Neuronal stem cell (in vitro differentiated cells): ENCODE results near the gene CTNNA1.

Experiments
- DNase-seq: peaks from one replicate; pipeline ENCODE4 v3.0.0-alpha.2; 2013; ENCODE audit warnings: low spot score
- H2AFZ ChIP-seq: one replicate; pipeline ENCODE4 v1.6.1; 2013; ENCODE audit warnings: mild to moderate bottlenecking, low read length, inconsistent platforms
- H2AK5ac ChIP-seq: 2 replicates; pipeline ENCODE4 v1.6.1; 2013; ENCODE audit warnings: low read depth, mild to moderate bottlenecking, inconsistent platforms, low read length, moderate library complexity, mixed read lengths
- H2BK120ac ChIP-seq: 2 replicates; pipeline ENCODE4 v1.6.1; 2013; ENCODE audit warnings: low read depth, mild to moderate bottlenecking, inconsistent platforms, low read length, moderate library complexity, mixed read lengths
- H2BK12ac ChIP-seq: one replicate; pipeline ENCODE4 v1.6.1; 2013; ENCODE audit warnings: low read length, inconsistent platforms
- H2BK15ac ChIP-seq: 2 replicates; pipeline ENCODE4 v1.6.1; 2013; ENCODE audit warnings: mild to moderate bottlenecking, low read length, inconsistent platforms, mixed read lengths
- H2BK5ac ChIP-seq: one replicate; pipeline ENCODE4 v1.6.1; 2013; ENCODE audit warnings: inconsistent platforms, mild to moderate bottlenecking, low read length, moderate library complexity
- H3K14ac ChIP-seq: one replicate; pipeline ENCODE4 v1.6.1; 2013; ENCODE audit warnings: low read length, inconsistent platforms
- H3K18ac ChIP-seq: 2 replicates; pipeline ENCODE4 v1.6.1; 2013; ENCODE audit warnings: low read length, inconsistent platforms
- H3K23ac ChIP-seq: 2 replicates; pipeline ENCODE4 v1.6.1; 2013; ENCODE audit warnings: low read depth, mild to moderate bottlenecking, mixed read lengths, low read length, inconsistent platforms; ENCODE audit not compliant: poor library complexity
- H3K27ac ChIP-seq: replicated peaks from 3 replicates; pipeline ENCODE4 v1.5.1; 2013; ENCODE audit warnings: low read length, inconsistent platforms
- H3K27me3 ChIP-seq, 3 experiments: 2 replicates each; pipeline ENCODE4 v1.6.1; 2013; ENCODE audit warnings: low read length in 3 of 3, mild to moderate bottlenecking in 2 of 3, inconsistent platforms in 1 of 3, low read depth in 1 of 3, mixed read lengths in 1 of 3, moderate library complexity in 1 of 3; ENCODE audit not compliant: control insufficient read depth in 3 of 3, insufficient read depth in 3 of 3
- H3K36me3 ChIP-seq, 2 donors: replicated peaks in 1 of 2; 2 replicates each; pipeline ENCODE4 v1.6.1; 2013; ENCODE audit warnings: low read length in 2 of 2; ENCODE audit not compliant: control insufficient read depth in 2 of 2, insufficient read depth in 2 of 2
- H3K4ac ChIP-seq: 2 replicates; pipeline ENCODE4 v1.6.1; 2013; ENCODE audit warnings: inconsistent platforms, mild to moderate bottlenecking, low read length, moderate library complexity
- H3K4me1 ChIP-seq, 2 donors: 1 replicate in 1 of 2; 2 replicates in 1 of 2; pipeline ENCODE4 v1.6.1; 2013; ENCODE audit warnings: low read length in 2 of 2, low read depth in 1 of 2; ENCODE audit not compliant: control insufficient read depth in 2 of 2, insufficient read depth in 1 of 2
- H3K4me2 ChIP-seq: one replicate; pipeline ENCODE4 v1.6.1; 2013; ENCODE audit warnings: mild to moderate bottlenecking, low read length, inconsistent platforms; ENCODE audit not compliant: insufficient read depth, poor library complexity, severe bottlenecking
- H3K4me3 ChIP-seq, 2 donors: 2 replicates each; pipeline ENCODE4 v1.5.1; 2013; ENCODE audit warnings: low read length in 2 of 2, mild to moderate bottlenecking in 2 of 2, inconsistent platforms in 1 of 2, moderate library complexity in 1 of 2
- H3K79me1 ChIP-seq: one replicate; pipeline ENCODE4 v1.6.1; 2013; ENCODE audit warnings: low read depth, mild to moderate bottlenecking, inconsistent platforms, low read length, moderate library complexity
- H3K9ac ChIP-seq: one replicate; pipeline ENCODE4 v1.6.1; 2013; ENCODE audit warnings: mild to moderate bottlenecking, low read depth, low read length, inconsistent platforms; ENCODE audit not compliant: poor library complexity
- H3K9me3 ChIP-seq, 2 donors: replicated peaks in 1 of 2; 2 replicates each; pipeline versions ENCODE3 to v1.6.1; 2013; ENCODE audit warnings: low read length in 2 of 2, mild to moderate bottlenecking in 2 of 2, inconsistent platforms in 1 of 2, low read depth in 1 of 2, mixed read lengths in 1 of 2, moderate library complexity in 1 of 2; ENCODE audit not compliant: control insufficient read depth in 2 of 2, insufficient read depth in 1 of 2
- H4K8ac ChIP-seq: one replicate; pipeline ENCODE4 v1.6.1; 2013; ENCODE audit warnings: low read depth, mild to moderate bottlenecking, inconsistent platforms, low read length, moderate library complexity
- H4K91ac ChIP-seq: one replicate; pipeline ENCODE4 v1.6.1; 2013; ENCODE audit warnings: low read length, low read depth, mild to moderate bottlenecking, inconsistent platforms; ENCODE audit not compliant: poor library complexity
- WGBS, 2 donors: extraction: QIAGEN DNeasy Blood & Tissue Kit; methylation state at CpG; one replicate each; pipeline ENCODE4 v1.1.7; 2013; ENCODE audit warnings: missing lambda C conversion rate in 2 of 2, mixed read lengths in 1 of 2; ENCODE audit not compliant: insufficient read length in 2 of 2, insufficient replicate concordance in 1 of 2; ENCODE audit errors: extremely low coverage in 2 of 2; 5-methylcytosine and 5-hydroxymethylcytosine counted together

Gene CTNNA1

DNA sequence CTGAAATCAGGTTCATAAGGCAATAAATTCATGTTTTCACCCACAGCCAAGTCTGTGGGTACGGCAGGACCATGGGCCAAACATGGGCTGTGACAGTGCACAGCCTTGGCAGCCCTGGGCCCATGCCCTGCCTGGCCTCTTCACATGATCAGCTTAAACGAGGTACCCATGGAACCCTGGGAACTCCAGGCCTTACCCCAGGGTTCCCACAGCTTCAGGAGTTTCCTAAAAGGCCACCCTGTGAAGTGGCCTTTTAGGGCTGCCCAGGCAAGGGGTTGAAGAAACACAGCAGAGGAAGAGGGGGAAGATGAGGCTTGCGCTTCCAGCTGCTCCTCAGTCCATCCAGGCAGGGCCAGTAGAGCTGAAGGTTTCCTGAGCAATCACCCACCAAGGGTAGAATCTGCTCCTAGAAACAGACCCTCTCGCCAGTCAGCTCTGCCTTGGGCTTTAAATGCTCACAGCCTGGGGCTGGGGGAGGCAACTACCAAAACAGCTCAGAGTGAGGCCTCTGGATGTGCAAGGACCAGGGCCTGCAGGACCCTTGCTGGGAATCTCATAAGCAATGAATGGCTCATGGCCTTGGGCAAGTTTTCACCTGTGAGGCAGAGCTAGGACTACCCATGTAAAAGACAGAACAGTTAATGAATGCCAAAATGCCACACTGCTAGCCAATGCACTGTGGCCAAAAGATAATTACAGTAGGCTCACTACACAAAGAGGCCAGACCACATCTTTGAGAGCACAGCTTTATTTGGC lies 201.2 kb downstream of the CTNNA1 start:
- no peak overlapping the region for H2BK120ac ChIP-seq
- no peak overlapping the region for H2AK5ac ChIP-seq
- H3K27ac ChIP-seq: no peak overlapping the region
- peak overlapping the region; percentile 27 for H3K18ac ChIP-seq
- no peak overlapping the region for H3K4me3 ChIP-seq
- no peak overlapping the region for H3K14ac ChIP-seq
- no peaks in the 10 kb centered on the region for H3K9me3 ChIP-seq
- no peak for DNase-seq
- no peak overlapping the region for H3K4ac ChIP-seq
- no peaks in the 10 kb centered on the region for H3K79me1 ChIP-seq
- no peak overlapping the region for H3K4me2 ChIP-seq
- H4K91ac ChIP-seq: no peak overlapping the region
- no peak overlapping the region for H2BK5ac ChIP-seq
- WGBS, 2 donors: no CpG with 5 or more reads among the region's 4 CpGs
- H3K4me1 ChIP-seq: peaks cover 18 to 31% of the 10 kb centered on the region in 2 donors
- H3K36me3 ChIP-seq: peaks cover 0 to 2% of the 10 kb centered on the region in 2 donors
- H3K23ac ChIP-seq: no peak overlapping the region
- no peak overlapping the region for H3K9ac ChIP-seq
- no peak overlapping the region for H2BK12ac ChIP-seq
- no peak overlapping the region for H4K8ac ChIP-seq
- no peaks in the 10 kb centered on the region for H3K27me3 ChIP-seq
- H2BK15ac ChIP-seq: no peak overlapping the region
- H2AFZ ChIP-seq: no peak overlapping the region

DNA sequence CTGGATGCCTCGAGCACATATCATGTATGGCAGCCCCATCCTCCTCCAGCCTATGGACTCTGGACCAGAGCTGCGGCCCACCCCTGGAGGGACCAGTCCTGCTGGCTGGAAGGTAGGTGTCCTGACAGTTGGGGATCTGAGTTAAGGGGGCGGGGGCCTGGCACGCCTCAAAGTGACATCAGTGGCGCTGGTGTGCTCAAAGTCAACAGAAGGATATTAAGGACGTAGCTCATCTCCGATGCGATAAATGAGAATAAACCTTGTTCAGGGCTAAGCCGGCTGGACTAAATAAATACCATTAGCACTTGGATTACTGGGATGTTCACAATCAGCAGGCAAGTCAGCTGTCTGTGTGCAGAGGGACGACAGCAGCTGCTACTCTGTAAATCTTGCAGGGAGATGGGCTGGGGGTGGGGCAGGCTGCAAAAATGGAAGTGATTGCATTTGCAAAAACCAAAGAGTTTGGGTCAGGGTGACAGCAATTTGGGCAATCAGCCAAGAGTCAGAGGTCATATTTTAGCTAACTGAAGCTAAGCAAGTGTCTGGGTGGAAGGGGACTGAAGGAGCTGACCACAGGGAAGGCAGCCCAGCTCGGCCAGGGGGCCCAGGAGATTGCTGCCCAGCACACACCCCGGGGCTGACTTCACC lies 201.9 kb downstream of the CTNNA1 start:
- H3K4me1 ChIP-seq: peaks cover 18 to 31% of the 10 kb centered on the region in 2 donors
- no peak overlapping the region for H4K91ac ChIP-seq
- no peak overlapping the region for H2AFZ ChIP-seq
- no peak overlapping the region for H4K8ac ChIP-seq
- no CpG with 5 or more reads among the region's 12 CpGs for WGBS, 2 donors
- H2BK120ac ChIP-seq: no peak overlapping the region
- no peak overlapping the region for H3K27ac ChIP-seq
- no peaks in the 10 kb centered on the region for H3K79me1 ChIP-seq
- no peak overlapping the region for H3K14ac ChIP-seq
- H2BK5ac ChIP-seq: no peak overlapping the region
- H3K23ac ChIP-seq: no peak overlapping the region
- no peaks in the 10 kb centered on the region for H3K27me3 ChIP-seq
- H3K4me3 ChIP-seq: no peak overlapping the region
- no peak overlapping the region for H2BK15ac ChIP-seq
- H3K9ac ChIP-seq: no peak overlapping the region
- no peak for DNase-seq
- H2BK12ac ChIP-seq: no peak overlapping the region
- H3K4me2 ChIP-seq: no peak overlapping the region
- H3K36me3 ChIP-seq: peaks cover 0 to 2% of the 10 kb centered on the region in 2 donors
- peak overlapping the region; percentile 7 for H3K18ac ChIP-seq
- no peak overlapping the region for H2AK5ac ChIP-seq
- no peaks in the 10 kb centered on the region for H3K9me3 ChIP-seq
- no peak overlapping the region for H3K4ac ChIP-seq

DNA sequence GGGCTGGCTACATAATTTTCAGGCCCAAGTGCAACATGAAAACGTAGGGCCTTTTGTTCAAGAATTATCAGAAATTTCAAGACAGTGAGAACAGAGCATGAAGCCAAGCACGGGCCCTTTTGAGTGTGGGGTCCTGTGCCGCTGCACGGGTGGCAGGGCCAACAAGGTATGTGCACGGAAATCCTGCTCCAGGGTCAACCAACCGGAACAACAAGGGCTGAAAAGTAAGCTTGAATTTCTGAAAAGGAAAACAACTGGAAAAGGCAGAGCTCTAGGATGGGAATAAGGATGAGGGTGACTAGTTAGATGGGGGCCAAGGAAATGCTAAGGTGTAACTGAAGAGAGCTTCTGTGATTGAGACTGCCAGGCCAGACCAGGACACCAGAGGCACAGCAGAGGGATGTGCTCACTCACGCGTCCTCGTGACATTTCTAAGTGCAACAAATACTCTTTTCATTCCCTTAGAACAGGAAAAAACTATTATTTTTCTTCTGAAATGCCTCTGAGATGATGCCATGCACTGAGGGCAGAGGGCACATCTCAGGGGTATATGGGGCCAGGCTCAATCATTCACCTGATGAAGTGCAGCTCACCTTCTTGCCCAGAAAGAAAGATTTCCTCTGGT lies 202.6 kb downstream of the CTNNA1 start:
- H3K79me1 ChIP-seq: no peaks in the 10 kb centered on the region
- no peak overlapping the region for H2BK15ac ChIP-seq
- WGBS, 2 donors: no CpG with 5 or more reads among the region's 9 CpGs
- H2AK5ac ChIP-seq: no peak overlapping the region
- peaks cover 0 to 2% of the 10 kb centered on the region in 2 donors for H3K36me3 ChIP-seq
- H4K8ac ChIP-seq: no peak overlapping the region
- no peak overlapping the region for H2BK120ac ChIP-seq
- no peak overlapping the region for H3K18ac ChIP-seq
- no peak for DNase-seq
- H2BK5ac ChIP-seq: no peak overlapping the region
- no peak overlapping the region for H3K4ac ChIP-seq
- H3K27ac ChIP-seq: no peak overlapping the region
- peaks cover 0 to 2% (median 0%) of the 10 kb centered on the region in 3 experiments for H3K27me3 ChIP-seq
- no peak overlapping the region for H2BK12ac ChIP-seq
- H3K9me3 ChIP-seq: no peaks in the 10 kb centered on the region
- no peak overlapping the region for H3K14ac ChIP-seq
- peaks cover 18 to 31% of the 10 kb centered on the region in 2 donors for H3K4me1 ChIP-seq
- H3K23ac ChIP-seq: no peak overlapping the region
- H3K9ac ChIP-seq: no peak overlapping the region
- no peak overlapping the region for H4K91ac ChIP-seq
- no peak overlapping the region for H2AFZ ChIP-seq
- no peak overlapping the region for H3K4me3 ChIP-seq
- no peak overlapping the region for H3K4me2 ChIP-seq

DNA sequence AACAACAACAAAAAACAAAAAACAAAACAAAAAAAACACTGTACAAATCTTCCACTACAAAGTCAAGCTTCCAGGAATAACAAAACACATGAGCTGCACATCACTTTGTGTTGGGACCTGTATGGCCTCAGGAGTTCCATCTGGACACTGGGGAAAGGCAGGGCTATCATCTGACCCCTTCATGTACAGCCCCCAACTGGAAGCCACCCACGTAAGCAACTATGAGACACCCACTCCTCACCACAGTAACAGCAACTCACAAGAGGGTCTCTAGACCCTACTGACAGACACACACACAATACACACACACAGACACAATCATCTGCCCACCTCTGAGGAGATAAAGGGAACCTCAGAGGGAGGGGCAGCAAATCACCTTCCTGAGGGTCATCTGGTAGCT lies 203.6 kb downstream of the CTNNA1 start:
- Histone ChIP-seq H4K8ac (no peak overlapping the region), H3K4me1 (peaks cover 22 to 31% of the 10 kb centered on the region in 2 donors), H2BK15ac (no peak overlapping the region), H3K27ac (no peak overlapping the region), H2AK5ac (no peak overlapping the region), H4K91ac (no peak overlapping the region), H2BK120ac (no peak overlapping the region), H3K9ac (no peak overlapping the region), H3K23ac (no peak overlapping the region), H3K79me1 (no peaks in the 10 kb centered on the region), H2BK5ac (no peak overlapping the region), H3K4me2 (no peak overlapping the region), H3K14ac (no peak overlapping the region), H3K9me3 (no peaks in the 10 kb centered on the region), H3K18ac (no peak overlapping the region), H3K36me3 (peaks cover 0 to 2% of the 10 kb centered on the region in 2 donors), H2AFZ (no peak overlapping the region), H3K4me3 (no peak overlapping the region), H3K27me3 (peaks cover 0 to 7% (median 0%) of the 10 kb centered on the region in 3 experiments), H2BK12ac (no peak overlapping the region), H3K4ac (no peak overlapping the region)
- no CpG with 5 or more reads among the region's 1 CpG for WGBS, 2 donors
- DNase-seq: no peak
